Measurements from ENCODE around the gene DHX9.

DHX9 gene

GRCh38 chr1:182930985-182931384 lies 91.8 kb downstream of the DHX9 start:
- H3K4me3 ChIP-seq (ENCODE audit: low read depth, low read length) = no peak overlapping the region
- TF ChIP-seq CTCF (IDR thresholded peaks at IDR 0.05; ENCODE audit: low read depth, low read length, missing control alignments) = no peak
- no peak for DNase-seq (ENCODE audit: low read depth)

- no peak for DNase-seq (ENCODE audit: low read depth)
- no peak for TF ChIP-seq CTCF (IDR thresholded peaks at IDR 0.05; ENCODE audit: low read depth, low read length, missing control alignments)
- no peak overlapping the region for H3K4me3 ChIP-seq (ENCODE audit: low read depth, low read length)
These were observed 96.6 kb downstream of the DHX9 start for GRCh38 chr1:182935716-182936115.
